AG09319 (cell line): ENCODE results near the gene UGGT2.
"Not testable (repeated sequence)": the region's sequence is repeated elsewhere in the genome, so short reads cannot be mapped to it uniquely, and the experiment has no call there.

ENCODE experiments used
- DNase-seq: peaks from one replicate; pipeline ENCODE4 v3.0.0-alpha.2; 2010; ENCODE audit warnings: low read depth; ENCODE audit errors: extremely low read depth
- CTCF ChIP-seq: IDR thresholded peaks from 2 replicates; pipeline ENCODE4 v1.5.1; 2011; ENCODE audit warnings: low read depth, mild to moderate bottlenecking, inconsistent platforms, low read length, moderate library complexity

Gene UGGT2

GRCh38 chr13:96072392-96072791 lies 19.2 kb upstream of the UGGT2 start:
- no peak for DNase-seq
- TF ChIP-seq CTCF, result no peak

GRCh38 chr13:96071504-96071903 lies 18.3 kb upstream of the UGGT2 start:
- no peak for DNase-seq
- TF ChIP-seq CTCF, result no peak

GRCh38 chr13:96068729-96069128 lies 15.5 kb upstream of the UGGT2 start:
- no peak for TF ChIP-seq CTCF
- no peak for DNase-seq

GRCh38 chr13:96065849-96066248 lies 12.6 kb upstream of the UGGT2 start:
- no peak for TF ChIP-seq CTCF
- DNase-seq, result no peak

- DNase-seq, result peak; percentile 12
Measured at GRCh38 chr13:96052656-96053002, 572 bp downstream of the UGGT2 start.

GRCh38 chr13:96051946-96052345 lies 1.3 kb downstream of the UGGT2 start:
- DNase-seq, result not testable (repeated sequence)

More at GRCh38 chr13:96052656-96053002, 572 bp downstream of the UGGT2 start:
- no peak for TF ChIP-seq CTCF

- not testable (repeated sequence) for DNase-seq
Measured at GRCh38 chr13:96051491-96051890, 1.7 kb downstream of the UGGT2 start.

- DNase-seq, result not testable (repeated sequence)
Measured at GRCh38 chr13:96050955-96051354, 2.2 kb downstream of the UGGT2 start.

- DNase-seq, result not testable (repeated sequence)
Measured at GRCh38 chr13:96046449-96047126, 6.6 kb downstream of the UGGT2 start.

- DNase-seq, result no peak
- no peak for TF ChIP-seq CTCF
Measured at GRCh38 chr13:96044238-96044637, 9.0 kb downstream of the UGGT2 start.
